Testis (tissue), 3 donors: Measurements from ENCODE around the gene PODXL2. TPM values are rescaled to one million over a fixed set of nuclear protein-coding genes. Genes with fewer than 3 reads are reported as not detected.
"Not testable (repeated sequence)": the region's sequence is repeated elsewhere in the genome, so short reads cannot be mapped to it uniquely, and the experiment has no call there.

Source experiments
- DNase-seq: peaks from one replicate; pipeline ENCODE4 v3.0.0-alpha.2; 2019
- H3K27ac ChIP-seq, 2 donors: fragments of 200-600 bp; sonication (generic); one replicate each; pipeline ENCODE4 v1.5.1; 2019
- H3K27me3 ChIP-seq: fragments of 200-600 bp; sonication (generic); one replicate; pipeline ENCODE4 v1.5.1; 2019
- H3K36me3 ChIP-seq: fragments of 200-600 bp; sonication (generic); one replicate; pipeline ENCODE4 v1.5.1; 2017; ENCODE audit warnings: low read depth; ENCODE audit errors: missing control alignments
- H3K4me1 ChIP-seq: fragments of 200-600 bp; sonication (generic); one replicate; pipeline ENCODE4 v1.5.1; 2019
- H3K4me3 ChIP-seq, 2 donors: fragments of 200-600 bp; sonication (generic); one replicate each; pipeline ENCODE4 v1.5.1; 2017 to 2019
- H3K9me3 ChIP-seq: fragments of 200-600 bp; sonication (generic); one replicate; pipeline ENCODE4 v1.5.1; 2017
- POLR2A ChIP-seq: fragments of 450-650 bp; IDR thresholded peaks from one replicate; pipeline ENCODE4 v1.6.1; 2017; ENCODE audit warnings: antibody characterized with exemption, mild to moderate bottlenecking, moderate library complexity
- WGBS, 2 donors: methylation state at CpG; one replicate each; pipeline ENCODE4 v1.1.5; 2018; 5-methylcytosine and 5-hydroxymethylcytosine counted together
- intact Hi-C: fragments of 100-400 bp; cut with DNase I; formaldehyde crosslinking; loops from one replicate; pipeline ENCODE4 v1.15.1; 2023; ENCODE audit warnings: low total_unique reads
- polyA plus RNA-seq: library from polyadenylated mRNA; stranded (reverse); fragments of 350-450 nt; fragmentation: Illumina TruSeq; extraction: RNeasy Lipid Tissue Mini Kit (QIAGEN cat#74804); gene quantifications from one replicate; pipeline ENCODE4 v1.2.3, GENCODE V29; 2014; ENCODE audit warnings: low read depth, low replicate concordance; ENCODE audit not compliant: insufficient read depth
- total RNA-seq, 2 donors: library from RNA; depleted of rRNA; stranded (reverse); fragments of >200 nt; gene quantifications; one replicate each; pipeline ENCODE4 v1.2.3, GENCODE V29; 2016
- TF ChIP-seq, protein P1 (sequence below), 3 experiments: fragments of 450-650 bp in 2 of 3; fragments of 200-600 bp in 1 of 3; sonication (generic) in 1 of 3; IDR thresholded peaks; one replicate each; pipeline ENCODE4 v1.5.1; 2016 to 2019; ENCODE audit warnings: antibody characterized with exemption in 3 of 3, mild to moderate bottlenecking in 2 of 3, moderate library complexity in 1 of 3

The PODXL2 gene
- total and polyA plus RNA-seq, 3 donors from 2014 or later: 51.3 to 88.8 (median 71.9) TPM

DNA sequence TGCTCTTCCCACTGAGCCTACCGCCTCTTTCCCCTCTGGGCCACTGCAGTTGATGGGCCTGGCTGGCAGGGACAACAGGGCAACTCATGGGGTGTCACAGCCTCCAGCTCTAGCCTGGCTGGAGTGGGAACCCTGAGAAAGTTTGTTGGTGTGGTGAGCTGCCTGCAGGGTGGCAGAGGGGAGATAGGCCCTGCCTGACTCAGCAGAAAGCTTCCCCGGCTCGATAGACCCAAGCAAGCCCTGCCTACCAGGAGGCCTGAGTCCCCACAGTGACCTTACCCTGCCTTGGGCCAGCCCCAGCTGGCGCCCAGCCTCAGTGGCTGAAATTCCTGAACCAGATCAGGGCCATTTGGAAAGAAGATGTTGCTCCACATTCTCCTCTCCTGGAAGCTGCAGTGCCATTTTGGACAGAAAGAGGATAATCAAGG is 73.2 kb downstream of the PODXL2 start:
- peaks cover 33% of the 10 kb centered on the region for H3K4me1 ChIP-seq
- 63 to 65% methylated on average over 4 of the region's 4 CpGs for WGBS, 2 donors
- TF ChIP-seq POLR2A: no peak
- TF ChIP-seq, protein P1, sequence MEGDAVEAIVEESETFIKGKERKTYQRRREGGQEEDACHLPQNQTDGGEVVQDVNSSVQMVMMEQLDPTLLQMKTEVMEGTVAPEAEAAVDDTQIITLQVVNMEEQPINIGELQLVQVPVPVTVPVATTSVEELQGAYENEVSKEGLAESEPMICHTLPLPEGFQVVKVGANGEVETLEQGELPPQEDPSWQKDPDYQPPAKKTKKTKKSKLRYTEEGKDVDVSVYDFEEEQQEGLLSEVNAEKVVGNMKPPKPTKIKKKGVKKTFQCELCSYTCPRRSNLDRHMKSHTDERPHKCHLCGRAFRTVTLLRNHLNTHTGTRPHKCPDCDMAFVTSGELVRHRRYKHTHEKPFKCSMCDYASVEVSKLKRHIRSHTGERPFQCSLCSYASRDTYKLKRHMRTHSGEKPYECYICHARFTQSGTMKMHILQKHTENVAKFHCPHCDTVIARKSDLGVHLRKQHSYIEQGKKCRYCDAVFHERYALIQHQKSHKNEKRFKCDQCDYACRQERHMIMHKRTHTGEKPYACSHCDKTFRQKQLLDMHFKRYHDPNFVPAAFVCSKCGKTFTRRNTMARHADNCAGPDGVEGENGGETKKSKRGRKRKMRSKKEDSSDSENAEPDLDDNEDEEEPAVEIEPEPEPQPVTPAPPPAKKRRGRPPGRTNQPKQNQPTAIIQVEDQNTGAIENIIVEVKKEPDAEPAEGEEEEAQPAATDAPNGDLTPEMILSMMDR (IDR thresholded peaks at IDR 0.05): no peak
- H3K4me3 ChIP-seq: no peak overlapping the region
- H3K36me3 ChIP-seq: no peaks in the 10 kb centered on the region
- no peak for DNase-seq
- H3K27me3 ChIP-seq: no peaks in the 10 kb centered on the region
- intact Hi-C loops: no loop called here
- no peaks in the 10 kb centered on the region for H3K9me3 ChIP-seq
- peak overlapping the region in 1 of 2 donors; percentile 5 for H3K27ac ChIP-seq

- DNase-seq, H3K27ac ChIP-seq, H3K36me3 ChIP-seq, H3K27me3 ChIP-seq, H3K4me3 ChIP-seq, intact Hi-C loops, H3K9me3 ChIP-seq: not testable (repeated sequence)
- H3K4me1 ChIP-seq: peaks cover 21% of the 10 kb centered on the region
- WGBS, 2 donors: 89 to 90% methylated on average over 3 to 4 of the region's 4 CpGs
Measured at GRCh38 chr3:127704840-127705239, 75.9 kb downstream of the PODXL2 start.

DNA sequence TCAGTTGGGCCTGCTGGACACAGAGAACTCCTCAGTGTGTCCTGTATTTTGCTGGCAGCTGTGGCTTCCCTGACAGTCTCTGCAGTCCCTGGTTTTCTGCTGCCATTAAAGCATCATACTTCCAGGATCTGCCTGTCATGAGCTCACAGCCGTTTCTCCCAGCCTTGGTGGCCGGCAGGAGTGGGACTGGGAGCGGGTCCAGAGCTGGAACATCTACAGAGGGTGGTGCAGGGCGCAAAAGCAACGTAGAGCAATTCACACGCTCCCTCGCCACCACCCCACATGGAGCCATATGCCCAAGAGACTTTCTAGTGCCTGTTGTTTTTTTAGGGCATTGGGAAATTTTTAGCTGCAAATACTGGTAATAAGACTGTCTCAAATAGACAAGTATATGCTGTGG is 77.3 kb downstream of the PODXL2 start:
- no peaks in the 10 kb centered on the region for H3K9me3 ChIP-seq
- H3K4me3 ChIP-seq: no peak overlapping the region
- DNase-seq: no peak
- intact Hi-C loops: no loop called here
- no peaks in the 10 kb centered on the region for H3K27me3 ChIP-seq
- H3K4me1 ChIP-seq: peaks cover 15% of the 10 kb centered on the region
- peak overlapping the region in 1 of 2 donors; percentile 37 for H3K27ac ChIP-seq
- H3K36me3 ChIP-seq: no peaks in the 10 kb centered on the region
- TF ChIP-seq, protein P1 (IDR thresholded peaks at IDR 0.05): no peak
- no peak for TF ChIP-seq POLR2A
- WGBS, 2 donors: 67 to 76% methylated on average over 7 of the region's 7 CpGs

DNA sequence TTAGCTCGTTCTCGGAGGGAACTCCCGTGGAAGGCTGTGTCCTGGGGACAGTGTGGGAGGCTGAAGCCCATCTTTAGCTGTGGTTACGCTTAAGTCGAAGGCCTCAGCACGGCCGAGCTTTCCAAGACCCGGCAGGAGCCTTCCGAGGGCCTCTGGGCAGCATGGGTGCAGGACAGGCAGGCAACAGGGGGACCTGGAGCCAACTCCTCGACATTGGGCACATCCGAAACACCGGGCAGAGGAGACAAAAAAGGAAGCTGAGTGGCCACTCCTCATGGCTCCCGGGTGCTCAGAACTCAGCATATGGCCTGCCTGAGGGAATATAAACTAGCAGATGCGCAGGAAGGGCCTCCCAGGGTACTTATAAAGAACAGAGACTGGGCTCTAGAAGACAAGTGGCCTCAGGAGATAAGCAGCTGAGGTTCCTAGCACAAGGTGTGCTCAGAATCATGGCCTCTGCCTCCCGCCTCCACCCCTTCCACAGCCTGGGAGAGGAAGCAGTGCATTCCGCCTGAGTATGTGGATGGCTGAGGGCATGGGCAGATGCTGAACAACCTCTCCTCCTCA is 77.9 kb downstream of the PODXL2 start:
- TF ChIP-seq, protein P1 (IDR thresholded peaks at IDR 0.05): no peak
- TF ChIP-seq POLR2A: no peak
- DNase-seq: no peak
- Histone ChIP-seq H3K4me3 (no peak overlapping the region), H3K27me3 (no peaks in the 10 kb centered on the region), H3K36me3 (no peaks in the 10 kb centered on the region), H3K4me1 (peaks cover 13% of the 10 kb centered on the region), H3K27ac (peak overlapping the region in 1 of 2 donors; percentile 37), H3K9me3 (no peaks in the 10 kb centered on the region)
- intact Hi-C loops: no loop called here
- 54 to 81% methylated on average over 14 to 16 of the region's 16 CpGs for WGBS, 2 donors

GRCh38 chr3:127707851-127708411 is 78.9 kb downstream of the PODXL2 start:
- WGBS, 2 donors: 60% methylated on average over 13 of the region's 13 CpGs
- H3K9me3 ChIP-seq: no peaks in the 10 kb centered on the region
- TF ChIP-seq POLR2A: no peak
- TF ChIP-seq, protein P1 (IDR thresholded peaks at IDR 0.05): no peak
- peaks cover 10% of the 10 kb centered on the region for H3K4me1 ChIP-seq
- H3K4me3 ChIP-seq: no peak overlapping the region
- H3K27ac ChIP-seq: no peak overlapping the region
- DNase-seq: no peak
- H3K27me3 ChIP-seq: no peaks in the 10 kb centered on the region
- H3K36me3 ChIP-seq: no peaks in the 10 kb centered on the region
- intact Hi-C loops: no loop called here
